Right lobe of liver (tissue), 6 donors: Measurements from ENCODE around the gene SPEF2. TPM values are rescaled to one million over a fixed set of nuclear protein-coding genes. Genes with fewer than 3 reads are reported as not detected.

Source experiments
- ATAC-seq, 4 donors: fragments of 200-7000 bp; cut with Tn5 transposase; one replicate each; pipeline ENCODE4 v1.9.1; 2020; ENCODE audit warnings: mild to moderate bottlenecking in 4 of 4, moderate library complexity in 4 of 4
- DNase-seq, 3 donors: peaks; one replicate each; pipeline ENCODE4 v3.0.0-alpha.2; 2020
- H3K27ac ChIP-seq, 3 donors: fragments of 200-600 bp; one replicate each; pipeline ENCODE4 v1.8.0; 2022
- H3K27me3 ChIP-seq, 2 donors: fragments of 200-600 bp; one replicate each; pipeline ENCODE4 v1.8.0; 2022
- H3K36me3 ChIP-seq, 4 donors: fragments of 200-600 bp; sonication (generic) in 1 of 4; one replicate each; pipeline versions ENCODE4 v1.5.1 to v1.8.0; 2017 to 2022; ENCODE audit warnings: control low read depth in 1 of 4
- H3K4me1 ChIP-seq, 4 donors: fragments of 200-600 bp; sonication (generic) in 1 of 4; one replicate each; pipeline versions ENCODE4 v1.5.1 to v1.8.0; 2017 to 2022; ENCODE audit warnings: control low read depth in 1 of 4
- H3K4me3 ChIP-seq, 3 donors: fragments of 200-600 bp; one replicate each; pipeline ENCODE4 v1.8.0; 2022
- H3K9me3 ChIP-seq, 4 donors: fragments of 200-600 bp; sonication (generic) in 1 of 4; one replicate each; pipeline versions ENCODE4 v1.5.1 to v1.8.0; 2017 to 2022; ENCODE audit warnings: control low read depth in 1 of 4
- CTCF ChIP-seq, 4 donors: fragments of 200-600 bp in 3 of 4; fragments of 450-650 bp in 1 of 4; IDR thresholded peaks; one replicate each; pipeline versions ENCODE4 v1.5.1 to v1.8.0; 2016 to 2022; ENCODE audit warnings: antibody characterized with exemption in 4 of 4, mild to moderate bottlenecking in 2 of 4
- POLR2A ChIP-seq: fragments of 450-650 bp; IDR thresholded peaks from one replicate; pipeline ENCODE4 v1.6.1; 2017; ENCODE audit warnings: antibody characterized with exemption, mild to moderate bottlenecking
- WGBS: methylation state at CpG from one replicate; pipeline ENCODE4 v1.1.6; 2018; ENCODE audit warnings: low coverage, low lambda C conversion rate; ENCODE audit not compliant: insufficient coverage; ENCODE audit errors: missing lambda C conversion rate; 5-methylcytosine and 5-hydroxymethylcytosine counted together
- intact Hi-C, 2 donors: fragments of 100-400 bp; cut with DNase I; formaldehyde crosslinking; loops; one replicate each; pipeline versions ENCODE4 v1.11.2 to v1.14.1; 2022
- total RNA-seq, 6 experiments: library from RNA; depleted of rRNA in 2 of 6; stranded (reverse); fragments of >200 nt in 2 of 6; fragmentation: NEBNext Ultra II Directional in 3 of 6; extraction: Animal tissue kit (Norgen Biotek cat#: 25700) in 3 of 6; gene quantifications; one replicate each; pipeline versions ENCODE4 v1.1.0 to v1.2.4, GENCODE V29; 2016 to 2023
- donor health status: DM: no; HTN: yes; CAD: no.
- donor health status: DM: no; HTN: no; CAD: no.
- donor health status: DM: no; HTN: no; CAD: no.
- donor health status: DM: no; HTN: yes; CAD: no.
- donor health status: DM: no; HTN: yes; CAD: no.

SPEF2 gene
- total RNA-seq, 6 experiments from 2014 or later = 0.74 to 3.3 (median 2.0) TPM

DNA sequence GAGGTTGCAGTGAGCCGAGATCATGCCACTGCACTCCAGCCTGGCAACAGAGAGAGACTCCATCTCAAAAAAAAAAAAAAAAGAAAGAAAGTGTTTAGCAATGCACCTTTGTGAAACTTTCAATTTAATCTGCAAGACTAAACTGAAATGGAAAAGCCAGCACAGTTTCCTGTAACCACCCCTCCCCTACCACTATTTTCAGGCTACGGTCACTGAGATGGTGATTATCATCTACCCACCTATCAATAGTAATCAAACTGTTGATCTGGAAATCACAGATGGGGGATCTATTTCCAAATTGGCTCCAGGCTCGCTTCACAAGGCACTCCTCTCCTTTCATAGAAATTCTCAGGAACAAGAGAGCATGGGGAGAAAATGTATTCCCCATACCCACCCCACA lies 208.4 kb downstream of the SPEF2 start:
- TF ChIP-seq POLR2A (no peak), CTCF (IDR thresholded peaks at IDR 0.05) (no peak)
- Histone ChIP-seq H3K4me3 (no peak overlapping the region), H3K9me3 (no peaks in the 10 kb centered on the region), H3K27me3 (no peaks in the 10 kb centered on the region), H3K36me3 (no peaks in the 10 kb centered on the region), H3K27ac (no peak overlapping the region), H3K4me1 (no peaks in the 10 kb centered on the region)
- intact Hi-C loops = no loop called here
- ATAC-seq (no peak), DNase-seq (no peak)
- WGBS = 67% methylated on average over 3 of the region's 3 CpGs

GRCh38 chr5:35826554-35826953 lies 208.9 kb downstream of the SPEF2 start:
- TF ChIP-seq CTCF (IDR thresholded peaks at IDR 0.05) (no peak), POLR2A (no peak)
- H3K36me3 ChIP-seq = no peaks in the 10 kb centered on the region
- H3K4me3 ChIP-seq = no peak overlapping the region
- intact Hi-C loops = no loop called here
- H3K27ac ChIP-seq = no peak overlapping the region
- WGBS = 71% methylated on average over 2 of the region's 2 CpGs
- no peaks in the 10 kb centered on the region for H3K4me1 ChIP-seq
- ATAC-seq (no peak), DNase-seq (no peak)
- H3K27me3 ChIP-seq = no peaks in the 10 kb centered on the region
- no peaks in the 10 kb centered on the region for H3K9me3 ChIP-seq

DNA sequence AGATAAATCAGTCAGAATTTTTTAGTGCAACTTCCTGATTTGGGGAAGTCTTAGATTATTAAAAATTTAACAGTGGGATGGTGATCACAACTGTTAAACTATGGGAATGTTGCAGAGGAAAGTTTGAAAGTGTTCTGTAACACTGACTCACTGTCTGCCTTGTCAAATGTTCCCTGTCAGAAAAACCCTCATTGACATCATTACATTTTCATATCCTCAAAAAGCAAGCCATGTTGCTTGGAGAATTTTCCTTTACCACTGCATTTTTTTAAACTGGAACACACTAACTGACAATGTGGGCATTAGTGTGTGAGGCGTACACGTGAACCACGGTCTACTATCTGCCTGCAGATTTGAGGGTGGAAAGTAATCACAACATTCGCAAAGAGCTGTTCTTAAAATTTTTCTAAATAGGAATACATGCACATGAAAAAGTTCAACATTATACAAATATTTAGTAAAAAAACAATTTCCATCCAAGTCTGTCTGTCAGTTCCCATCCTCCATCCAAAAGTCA lies 210.5 kb downstream of the SPEF2 start:
- no peak for TF ChIP-seq POLR2A
- Histone ChIP-seq H3K36me3 (no peaks in the 10 kb centered on the region), H3K4me3 (no peak overlapping the region), H3K9me3 (no peaks in the 10 kb centered on the region), H3K27me3 (no peaks in the 10 kb centered on the region), H3K27ac (no peak overlapping the region), H3K4me1 (no peaks in the 10 kb centered on the region)
- ATAC-seq (no peak), DNase-seq (no peak)
- WGBS = 77% methylated on average over 4 of the region's 4 CpGs
- intact Hi-C loops = no loop called here

- no peaks in the 10 kb centered on the region for H3K9me3 ChIP-seq
- H3K4me3 ChIP-seq = no peak overlapping the region
- H3K4me1 ChIP-seq = no peaks in the 10 kb centered on the region
- no peak overlapping the region for H3K27ac ChIP-seq
- no peaks in the 10 kb centered on the region for H3K36me3 ChIP-seq
- intact Hi-C loops = no loop called here
- 55% methylated on average over 4 of the region's 4 CpGs for WGBS
- no peaks in the 10 kb centered on the region for H3K27me3 ChIP-seq
- ATAC-seq (no peak), DNase-seq (no peak)
- TF ChIP-seq CTCF (IDR thresholded peaks at IDR 0.05) = no peak
- no peak for TF ChIP-seq POLR2A
Observed at GRCh38 chr5:35830587-35830986, 212.9 kb downstream of the SPEF2 start.

- WGBS = 38% methylated on average over 2 of the region's 2 CpGs
- TF ChIP-seq CTCF (IDR thresholded peaks at IDR 0.05) = no peak
- TF ChIP-seq POLR2A = no peak
- H3K9me3 ChIP-seq = no peaks in the 10 kb centered on the region
- no peaks in the 10 kb centered on the region for H3K4me1 ChIP-seq
- H3K27ac ChIP-seq = no peak overlapping the region
- no peak overlapping the region for H3K4me3 ChIP-seq
- no peaks in the 10 kb centered on the region for H3K36me3 ChIP-seq
- no peak for ATAC-seq
- no peaks in the 10 kb centered on the region for H3K27me3 ChIP-seq
- DNase-seq = no peak
- intact Hi-C loops = no loop called here
Observed at GRCh38 chr5:35832762-35833161, 215.1 kb downstream of the SPEF2 start.
